Activated B cell treated with CpG ODN at 0.5 μM for 24 hours (primary cell): ENCODE data around the gene SMIM26. TPM values are rescaled to one million over a fixed set of nuclear protein-coding genes. Genes with fewer than 3 reads are reported as not detected.
"Not testable (repeated sequence)": the region's sequence is repeated elsewhere in the genome, so short reads cannot be mapped to it uniquely, and the experiment has no call there.

ENCODE experiments used
- ATAC-seq: fragments of 200-7000 bp; cut with Tn5 transposase; one replicate; pipeline ENCODE4 v1.10.0; 2021; ENCODE audit warnings: low read depth, mild to moderate bottlenecking, moderate library complexity
- CTCF ChIA-PET: fragments of 350-600 bp; sonication (Branson Sonifier 250); formaldehyde crosslinking; loops from one replicate; lab custom pipeline; 2021; ENCODE audit warnings: antibody characterized with exemption; lab: Charles Lee
- POLR2A ChIA-PET: fragments of 350-600 bp; sonication (Branson Sonifier 250); formaldehyde crosslinking; loops from one replicate; lab custom pipeline; 2021; ENCODE audit warnings: antibody characterized with exemption; lab: Charles Lee
- DNase-seq: peaks from one replicate; pipeline ENCODE4 v3.0.0; 2022
- H3K27ac Mint-ChIP-seq: one replicate; pipeline ENCODE4 v1.8.0; 2020; ENCODE audit warnings: mixed read lengths
- H3K27me3 Mint-ChIP-seq: one replicate; pipeline ENCODE4 v1.8.0; 2021; ENCODE audit warnings: mixed read lengths
- H3K36me3 Mint-ChIP-seq: one replicate; pipeline ENCODE4 v1.8.0; 2021; ENCODE audit warnings: low read depth, mixed read lengths
- H3K4me1 Mint-ChIP-seq: one replicate; pipeline ENCODE4 v1.8.0; 2021; ENCODE audit warnings: mixed read lengths
- H3K4me3 Mint-ChIP-seq: one replicate; pipeline ENCODE4 v1.8.0; 2020; ENCODE audit warnings: mild to moderate bottlenecking, mixed read lengths
- H3K9me3 Mint-ChIP-seq: one replicate; pipeline ENCODE4 v1.8.0; 2020; ENCODE audit warnings: mixed read lengths
- CTCF ChIP-seq: fragments of 200-600 bp; IDR thresholded peaks from one replicate; pipeline ENCODE4 v1.8.0; 2022; ENCODE audit warnings: antibody characterized with exemption, mild to moderate bottlenecking
- intact Hi-C: fragments of 100-400 bp; cut with micrococcal nuclease; formaldehyde crosslinking; loops from one replicate; pipeline ENCODE4 v1.15.1; 2024
- total RNA-seq: library from RNA; stranded (reverse); gene quantifications from 2 replicates; pipeline ENCODE4 v1.2.3, GENCODE V29; 2022

The SMIM26 gene
- total RNA-seq: 48.9 and 51.7 TPM in 2 replicates

- H3K4me3 Mint-ChIP-seq: peak within 1 kb of the TSS; percentile 94
- DNase-seq (peak; percentile 91), ATAC-seq (peak; percentile 96)
- ChIA-PET CTCF (no interaction called here), POLR2A (interaction anchor here (0.9 to 2.5 kb wide), 4 partner anchors 21 to 100 kb away, joined by 4 to 30 read pairs (median 8); partner anchors contain the start of genes DTD1, DZANK1, POLR3F and SEC23B)
- H3K27me3 Mint-ChIP-seq: no peaks in the 10 kb centered on the region
- H3K4me1 Mint-ChIP-seq: peaks cover 23% of the 10 kb centered on the region
- peaks cover 46% of the 10 kb centered on the region for H3K36me3 Mint-ChIP-seq
- intact Hi-C loops: loop anchor here (1.0 to 5.0 kb wide), 11 partner anchors 20 to 1485 kb away; partner anchors contain the start of genes CFAP61, CRNKL1, DZANK1 and MGME1
- no peak for TF ChIP-seq CTCF
- H3K27ac Mint-ChIP-seq: peak within 1 kb of the TSS; percentile 94
- H3K9me3 Mint-ChIP-seq: no peaks in the 10 kb centered on the region
These were observed at the start of gene SMIM26 for GRCh38 chr20:18566892-18567738. Gene SMIM26, plus strand, starts transcription at chr20:18567432. Its CDS starts 47 bp downstream, at chr20:18567479.

GRCh38 chr20:18522066-18522465 lies 45.2 kb upstream of the SMIM26 start:
- H3K27me3 Mint-ChIP-seq, ATAC-seq, CTCF ChIA-PET, H3K9me3 Mint-ChIP-seq, POLR2A ChIA-PET, H3K4me1 Mint-ChIP-seq, H3K27ac Mint-ChIP-seq, DNase-seq, intact Hi-C loops, H3K4me3 Mint-ChIP-seq: not testable (repeated sequence)
- peaks cover 34% of the 10 kb centered on the region for H3K36me3 Mint-ChIP-seq

GRCh38 chr20:18523066-18523465 lies 44.2 kb upstream of the SMIM26 start:
- Mint-ChIP-seq H3K4me3 (no peak overlapping the region), H3K4me1 (no peaks in the 10 kb centered on the region), H3K36me3 (peaks cover 44% of the 10 kb centered on the region), H3K27me3 (no peaks in the 10 kb centered on the region), H3K9me3 (no peaks in the 10 kb centered on the region), H3K27ac (no peak overlapping the region)
- ATAC-seq (no peak), DNase-seq (no peak)
- POLR2A ChIA-PET: no interaction called here
- intact Hi-C loops: no loop called here
- CTCF ChIA-PET: no interaction called here
- no peak for TF ChIP-seq CTCF

GRCh38 chr20:18524646-18525045 lies 42.6 kb upstream of the SMIM26 start:
- Mint-ChIP-seq H3K36me3 (peaks cover 60% of the 10 kb centered on the region), H3K27me3 (no peaks in the 10 kb centered on the region), H3K4me1 (no peaks in the 10 kb centered on the region), H3K9me3 (no peaks in the 10 kb centered on the region), H3K27ac (no peak overlapping the region), H3K4me3 (no peak overlapping the region)
- POLR2A ChIA-PET: no interaction called here
- no peak for DNase-seq
- intact Hi-C loops: no loop called here
- no peak for ATAC-seq
- no peak for TF ChIP-seq CTCF
- CTCF ChIA-PET: no interaction called here

- intact Hi-C loops, H3K4me3 Mint-ChIP-seq, DNase-seq, H3K27ac Mint-ChIP-seq, POLR2A ChIA-PET, H3K9me3 Mint-ChIP-seq, CTCF ChIA-PET, H3K4me1 Mint-ChIP-seq, ATAC-seq, H3K27me3 Mint-ChIP-seq: not testable (repeated sequence)
- H3K36me3 Mint-ChIP-seq: peaks cover 77% of the 10 kb centered on the region
These were observed 40.5 kb upstream of the SMIM26 start for GRCh38 chr20:18526761-18527160.

- intact Hi-C loops: no loop called here
- Mint-ChIP-seq H3K27me3 (no peaks in the 10 kb centered on the region), H3K4me1 (no peaks in the 10 kb centered on the region), H3K9me3 (no peaks in the 10 kb centered on the region), H3K4me3 (no peak overlapping the region), H3K36me3 (peaks cover 83% of the 10 kb centered on the region), H3K27ac (no peak overlapping the region)
- ATAC-seq: no peak
- TF ChIP-seq CTCF: no peak
- DNase-seq: no peak
- POLR2A ChIA-PET: no interaction called here
- CTCF ChIA-PET: no interaction called here
These were observed 39.9 kb upstream of the SMIM26 start for GRCh38 chr20:18527339-18527738.
